NCI-H1105 (cell line): ENCODE results near the gene GINS2.

Source experiments
- DNase-seq: peaks from one replicate; lab custom pipeline; 2025; lab: John Stamatoyannopoulos, UW

GINS2 gene

DNA sequence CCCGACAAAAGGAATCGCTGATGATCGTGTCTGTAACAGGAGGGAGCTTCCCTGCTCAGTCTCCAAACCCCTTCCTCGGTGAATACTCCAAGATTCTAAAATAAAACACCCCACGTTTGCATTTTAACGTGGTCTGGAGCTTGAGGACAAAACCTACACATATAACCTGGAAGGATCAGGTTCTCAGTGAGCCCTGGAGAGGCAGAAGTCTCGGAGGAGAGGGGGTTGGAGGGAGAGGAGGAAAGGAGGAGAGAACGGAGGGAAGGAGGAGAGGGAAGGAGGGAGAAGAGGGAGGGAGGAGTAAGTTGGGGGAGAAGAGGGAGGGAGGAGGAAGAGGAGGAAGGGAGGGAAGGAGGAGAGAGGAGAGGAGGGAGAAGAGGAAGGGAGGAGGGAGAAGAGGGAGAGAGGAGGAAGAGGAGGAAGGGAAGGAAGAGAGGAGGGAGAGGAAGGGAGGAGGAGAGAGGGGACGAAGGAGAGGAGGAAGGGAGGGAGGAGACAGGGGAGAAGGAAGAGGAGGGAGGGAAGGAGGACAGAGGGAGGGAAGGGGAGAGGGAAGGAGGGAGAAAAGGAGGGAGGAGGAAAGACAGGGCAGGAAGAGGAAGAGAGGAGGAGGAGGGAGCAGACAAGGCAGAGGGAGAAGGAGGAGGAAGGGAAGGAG, 27.4 kb upstream of the GINS2 start:
- no peak for DNase-seq

DNA sequence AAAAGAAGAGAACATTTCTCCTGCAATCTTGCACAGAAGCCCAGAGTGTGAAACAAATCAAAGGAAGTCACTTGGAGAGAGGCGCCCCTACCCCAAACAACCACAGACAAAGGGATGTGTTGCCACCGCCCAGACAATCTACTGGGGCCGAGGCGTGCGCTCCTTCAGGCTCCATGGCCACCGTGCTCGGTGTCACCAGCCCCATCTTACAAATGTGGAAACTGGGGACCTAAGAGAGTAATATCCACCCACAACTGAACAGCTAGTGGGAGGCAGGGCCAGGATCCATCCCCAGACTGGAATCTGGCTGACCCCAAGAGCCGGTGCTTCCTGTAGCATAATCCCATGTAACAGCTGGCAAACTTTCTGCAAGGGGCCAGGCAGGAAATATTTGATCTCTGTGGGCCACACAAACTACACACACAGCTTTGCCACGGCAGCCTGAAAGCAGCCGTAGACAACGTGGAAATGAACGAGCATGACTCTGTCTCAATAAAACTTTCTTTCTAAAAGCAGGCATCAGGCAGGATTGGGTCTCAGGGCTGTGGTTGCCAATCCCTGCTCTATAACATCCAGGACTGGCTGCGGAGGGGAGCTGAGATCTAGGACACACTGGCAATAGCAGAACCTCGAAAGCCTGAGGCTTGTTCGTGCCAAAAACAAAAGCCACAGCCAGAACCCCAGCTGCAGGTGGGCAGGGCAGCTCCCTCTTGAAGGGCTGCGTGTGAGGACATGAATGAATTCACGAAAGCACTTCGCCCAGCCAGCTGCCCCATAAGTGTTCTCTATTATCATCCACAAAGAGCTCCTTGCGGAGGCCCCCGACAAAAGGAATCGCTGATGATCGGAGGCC, 26.6 kb upstream of the GINS2 start:
- DNase-seq, result peak; percentile 89

DNA sequence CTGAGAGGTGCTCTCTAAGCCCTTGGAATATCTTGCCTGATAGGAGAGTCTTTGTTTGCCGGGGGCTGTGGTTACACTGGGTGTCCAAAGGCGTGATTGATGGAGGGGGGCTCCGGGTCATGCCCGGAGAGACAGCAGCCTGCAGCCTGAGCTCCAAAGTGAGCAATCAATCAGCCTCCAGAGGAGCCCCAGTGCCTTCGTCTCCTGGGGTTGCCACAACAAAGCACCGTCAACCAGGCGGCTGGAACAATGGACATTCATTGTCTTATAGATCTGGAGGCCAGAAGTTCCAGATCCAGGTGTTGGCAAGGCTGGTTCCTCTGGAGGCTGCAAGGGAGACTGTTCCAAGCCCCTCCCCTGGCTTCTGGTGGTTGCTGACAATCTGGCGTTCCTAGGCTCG, 24.0 kb upstream of the GINS2 start:
- no peak for DNase-seq

DNA sequence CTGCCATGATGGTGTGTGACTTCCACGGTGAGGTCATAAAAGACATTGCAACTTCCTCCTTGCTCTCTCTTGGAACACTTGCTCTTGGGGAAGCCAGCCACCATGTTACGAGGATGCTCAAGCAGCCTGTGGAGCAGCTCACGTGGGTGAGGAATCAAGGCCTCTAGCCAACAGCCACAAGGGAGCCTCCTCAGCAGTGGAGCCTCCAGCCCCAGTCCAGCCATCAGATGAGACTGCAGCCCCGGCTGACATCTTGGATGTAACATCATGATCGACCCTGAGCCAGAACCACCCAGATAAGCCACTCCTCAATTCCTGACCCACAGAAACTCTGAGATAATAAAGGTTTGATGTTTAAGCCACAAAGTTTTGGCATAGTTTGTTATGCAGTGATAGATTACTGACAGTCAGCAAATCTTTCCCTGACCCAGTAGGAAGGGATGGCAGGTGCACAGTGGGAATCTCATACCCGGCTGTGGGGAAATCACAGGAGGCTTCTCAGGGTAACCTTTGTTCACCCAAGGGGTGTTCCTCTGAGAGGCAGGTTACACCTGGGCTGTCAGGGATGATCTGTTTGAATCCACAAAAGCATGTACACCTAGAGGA, 23.3 kb upstream of the GINS2 start:
- DNase-seq, result no peak

DNA sequence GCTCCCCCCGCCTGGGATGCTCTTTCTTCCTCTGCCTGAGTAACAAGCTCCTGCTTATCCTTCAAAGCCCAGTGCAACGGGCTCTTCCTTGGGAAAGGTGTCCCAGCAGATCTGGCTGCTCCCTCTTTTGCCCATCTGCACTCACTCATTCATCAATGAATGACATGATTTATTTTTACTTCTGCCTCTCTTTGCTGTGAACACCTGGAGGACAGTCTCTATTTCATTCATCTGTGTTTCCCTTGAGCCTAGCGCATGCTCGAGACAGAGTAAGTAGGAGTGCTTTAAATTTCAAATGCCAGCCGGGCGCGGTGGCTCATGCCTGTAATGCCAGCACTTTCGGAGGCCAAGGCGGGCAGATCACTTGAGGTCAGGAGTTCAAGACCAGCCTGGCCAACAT, 22.0 kb upstream of the GINS2 start:
- no peak for DNase-seq

DNA sequence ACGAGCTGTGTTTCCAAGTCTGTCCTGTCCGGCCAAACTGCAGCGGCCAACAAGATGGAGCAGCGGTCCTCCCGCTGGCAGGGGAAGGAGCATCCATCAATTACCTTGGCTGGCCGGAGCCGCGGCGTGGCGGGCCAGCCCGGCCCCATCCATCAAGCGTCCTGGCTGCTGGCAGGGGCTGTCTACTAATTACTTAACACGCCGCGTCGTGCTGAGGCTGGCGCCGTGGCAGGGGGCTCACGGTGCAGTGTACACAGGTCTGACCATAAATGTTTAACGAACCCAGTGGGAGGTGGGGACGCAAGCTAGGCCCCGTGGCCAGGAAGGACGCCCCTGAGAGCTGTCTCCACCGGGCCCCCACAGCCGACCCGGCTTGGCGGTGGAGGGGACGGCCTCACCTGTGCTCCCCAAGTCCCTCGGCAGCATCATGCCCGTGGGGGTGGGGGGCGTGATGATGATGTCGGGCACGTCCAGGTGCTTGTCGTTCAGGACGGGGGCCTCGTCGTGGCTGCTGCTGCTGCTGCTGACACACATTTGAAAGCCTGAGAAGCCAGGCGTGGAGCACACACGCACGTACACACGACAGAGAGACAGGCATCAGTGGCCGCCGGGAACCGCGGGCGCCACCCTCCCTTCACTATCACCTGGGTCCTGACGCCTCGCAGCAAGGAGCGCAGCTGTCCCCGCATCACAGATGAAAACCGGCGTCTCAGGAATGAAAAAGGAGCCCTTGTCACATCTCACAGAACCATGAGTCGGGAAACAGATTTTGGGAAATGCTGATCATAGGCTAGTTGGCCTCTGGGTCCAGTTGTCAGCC, 21.2 kb upstream of the GINS2 start:
- DNase-seq, result no peak

DNA sequence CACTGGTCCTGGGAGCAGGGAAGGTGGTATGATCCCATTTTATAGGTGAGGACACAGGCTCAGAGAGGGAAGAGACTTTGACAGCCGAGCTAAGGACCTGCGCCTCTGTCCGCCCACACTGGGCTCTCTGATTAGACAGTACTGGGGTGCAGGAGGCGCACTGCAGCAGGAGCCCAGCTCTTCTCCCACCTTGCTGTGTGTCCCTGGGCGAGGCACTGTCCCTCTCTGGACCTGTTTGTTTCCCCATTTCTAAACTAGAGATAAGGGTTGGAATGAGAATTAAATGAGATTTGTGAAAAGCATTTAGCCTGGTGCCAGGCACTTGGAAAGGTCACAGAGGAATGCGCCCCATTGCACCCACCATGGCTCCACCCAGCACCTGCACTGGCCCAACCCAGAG, 19.6 kb upstream of the GINS2 start:
- DNase-seq, result no peak

DNA sequence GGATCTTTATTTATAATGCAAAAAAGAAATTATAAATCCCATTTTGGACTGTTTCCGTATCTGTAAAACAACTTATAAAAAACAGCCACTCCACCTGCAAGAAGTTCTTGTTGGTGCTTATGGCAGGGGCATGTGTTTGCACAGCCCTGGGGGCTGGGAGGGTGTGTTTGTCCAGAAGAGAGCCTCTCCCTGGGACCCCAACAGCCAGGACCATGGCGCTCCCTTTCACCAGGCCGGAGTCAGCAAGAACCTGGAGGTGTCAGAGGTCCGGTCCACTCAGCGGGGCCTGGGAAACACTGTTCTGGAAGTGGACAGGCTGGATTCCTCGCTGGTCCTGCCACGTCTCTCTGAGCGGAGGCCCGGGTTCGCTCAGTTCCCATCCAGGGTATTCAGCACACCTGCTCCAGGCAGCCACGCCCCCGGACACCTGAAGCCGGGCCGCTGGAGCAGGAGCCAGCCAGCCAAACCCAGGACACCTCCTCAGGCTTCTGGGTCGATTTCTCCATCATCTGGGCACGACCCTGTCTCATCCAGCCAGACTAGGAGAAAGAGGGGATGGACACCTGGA, 18.9 kb upstream of the GINS2 start:
- DNase-seq, result no peak

DNA sequence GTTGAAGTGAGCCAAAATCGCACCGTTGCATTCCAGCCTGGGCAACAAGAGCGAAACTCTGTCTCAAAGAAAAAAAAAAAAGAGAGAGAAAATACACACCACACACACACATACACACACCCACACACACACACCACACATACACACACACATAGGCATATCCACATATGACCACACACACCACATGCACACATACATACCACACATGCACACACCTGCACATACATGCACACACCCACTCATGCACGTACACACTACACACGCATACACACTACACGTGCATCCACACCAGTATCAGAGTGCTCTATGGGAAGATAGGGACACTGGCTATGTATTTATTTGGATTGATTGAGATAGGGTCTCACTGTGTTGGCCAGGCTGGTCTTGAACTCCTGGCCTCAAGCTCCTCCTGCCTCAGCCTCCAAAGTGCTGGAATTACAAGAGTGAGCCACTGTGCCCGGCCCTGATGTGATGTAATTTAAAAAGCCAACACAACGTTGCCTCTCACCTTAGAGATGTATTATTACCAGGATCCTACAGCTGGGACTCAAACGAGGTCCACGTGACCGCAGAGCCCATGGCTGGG, 17.8 kb upstream of the GINS2 start:
- no peak for DNase-seq

DNA sequence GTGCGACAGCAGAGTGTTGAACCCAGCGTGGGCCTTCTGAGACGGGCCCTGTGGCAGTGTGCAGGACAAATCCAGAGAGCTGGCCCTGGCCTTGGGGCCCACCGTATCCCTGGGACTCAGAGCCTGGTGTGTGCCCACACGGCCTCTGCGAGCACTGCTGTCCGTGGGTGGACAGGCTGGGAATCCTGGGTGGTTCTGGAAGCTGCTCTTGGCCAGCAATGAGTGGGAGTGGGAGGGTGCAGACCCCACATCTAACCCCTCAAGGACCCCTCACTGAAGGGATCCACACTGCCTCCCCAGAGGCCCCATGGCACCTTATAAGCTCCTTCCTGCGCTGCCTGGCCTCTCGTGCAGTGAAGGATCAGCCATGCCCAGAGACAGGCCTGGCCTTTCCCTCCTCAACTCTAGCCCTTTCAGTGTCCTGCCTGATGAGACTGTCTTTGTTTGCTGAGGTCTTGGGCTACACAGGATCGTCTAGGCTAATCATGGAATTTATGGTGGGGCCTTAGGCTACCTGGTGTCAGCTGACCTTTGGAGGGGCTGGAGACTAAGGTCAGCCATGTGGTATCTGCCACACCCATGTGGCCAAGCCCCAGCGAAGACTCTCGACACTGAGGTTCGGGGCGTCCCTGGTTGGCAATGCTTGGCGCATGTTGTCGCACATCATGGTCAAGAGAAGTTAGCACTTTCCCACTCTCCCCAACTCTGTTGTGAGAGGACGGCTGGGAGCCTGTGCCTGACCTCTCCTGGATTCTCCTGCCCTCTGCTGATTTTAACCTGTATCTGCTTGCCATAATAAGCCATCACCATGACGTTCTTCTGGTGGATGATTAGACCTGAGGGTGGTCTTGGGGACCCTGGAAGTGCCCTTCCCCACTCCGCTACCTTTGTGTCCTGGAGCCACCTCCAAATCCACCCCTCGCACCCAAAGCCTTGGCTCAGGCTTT, 16.4 kb upstream of the GINS2 start:
- no peak for DNase-seq

DNA sequence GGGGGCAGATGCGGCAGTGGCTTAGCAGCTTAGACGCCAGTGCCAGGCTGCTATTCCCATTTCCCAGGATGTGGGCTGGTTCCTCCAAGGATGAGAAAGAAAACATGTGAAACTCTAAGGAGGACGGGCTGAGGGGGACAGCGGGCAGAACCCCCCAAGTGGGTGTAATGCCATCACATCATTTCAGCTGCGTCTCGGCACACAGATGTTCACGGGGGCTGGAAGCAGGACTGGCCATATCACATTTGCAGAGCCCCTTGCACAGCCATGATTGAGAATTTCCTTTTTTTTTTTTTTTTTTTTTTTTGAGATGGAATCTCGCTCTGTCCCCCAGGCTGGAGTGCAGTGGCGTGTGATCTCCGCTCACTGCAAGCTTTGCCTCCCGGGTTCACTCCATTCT, 15.3 kb upstream of the GINS2 start:
- no peak for DNase-seq

DNA sequence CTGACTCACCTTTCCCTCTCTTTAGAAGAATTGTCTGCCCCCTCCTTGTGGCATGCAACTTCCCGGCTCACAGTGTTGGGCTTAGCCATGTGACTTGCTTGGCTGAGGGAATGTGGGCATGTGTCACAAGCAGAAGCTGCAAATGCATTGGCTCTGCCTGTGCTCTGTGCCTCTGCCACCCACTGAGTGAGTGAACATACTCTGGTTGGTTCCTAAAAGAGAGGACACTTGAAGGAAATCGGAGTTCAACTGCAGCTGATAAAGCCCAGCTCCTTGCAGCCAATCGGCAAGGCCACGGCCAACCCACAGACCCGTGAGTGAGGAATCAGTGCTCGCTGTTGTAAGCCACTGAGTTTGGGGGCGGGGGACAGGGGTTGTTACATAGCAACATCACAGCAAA, 10.9 kb upstream of the GINS2 start:
- DNase-seq, result no peak

DNA sequence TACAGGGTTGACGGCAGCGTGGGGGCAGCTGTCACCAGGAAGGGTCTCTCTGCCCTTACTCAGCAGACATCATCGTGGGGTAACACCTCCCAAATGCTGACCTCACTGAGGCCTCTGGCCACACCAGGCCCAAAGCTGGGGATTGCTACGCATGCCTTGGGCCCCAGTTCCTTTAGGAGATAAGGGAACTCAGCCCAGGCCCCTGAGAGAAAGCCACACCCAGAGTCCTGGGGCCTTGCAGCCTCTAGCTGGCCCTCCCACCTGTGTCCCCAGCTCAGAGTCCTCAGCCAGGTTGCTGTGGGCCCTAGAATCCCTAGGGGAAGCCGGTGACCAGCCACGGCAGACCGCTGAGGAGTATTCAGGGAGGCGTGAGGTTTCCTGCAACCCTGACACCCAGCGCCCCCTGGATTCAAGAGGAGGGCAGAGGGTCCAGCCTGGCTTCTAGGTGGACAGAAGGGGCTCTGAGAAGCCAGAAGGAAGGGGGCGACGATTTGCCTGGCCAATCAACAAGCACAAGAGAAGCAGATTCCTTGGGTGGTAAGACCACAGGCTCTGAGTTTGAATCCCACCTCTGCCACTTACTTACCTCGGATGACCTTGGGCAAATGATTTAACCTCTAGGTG, 10.3 kb upstream of the GINS2 start:
- no peak for DNase-seq

DNA sequence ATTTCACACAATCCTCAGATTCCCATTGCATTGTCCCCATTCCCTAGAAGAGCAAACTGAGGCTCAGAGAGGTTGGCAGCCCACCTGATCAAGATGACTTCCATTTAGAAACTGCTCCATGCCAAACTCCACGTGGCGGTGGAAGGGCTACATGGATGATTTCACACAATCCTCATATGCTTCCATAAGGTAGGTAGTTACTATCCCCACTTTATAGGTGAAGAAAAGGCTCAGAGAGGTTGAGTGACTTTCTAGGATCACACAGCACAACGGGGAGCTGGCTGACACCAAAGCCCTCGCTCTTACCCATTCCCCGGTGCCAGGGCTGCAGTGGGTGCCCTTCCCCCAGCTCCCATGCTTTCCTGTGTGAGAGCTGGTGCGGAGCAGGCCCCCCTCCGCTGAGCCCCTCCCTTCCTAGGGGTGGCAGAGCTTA, 9.7 kb upstream of the GINS2 start:
- DNase-seq, result no peak

DNA sequence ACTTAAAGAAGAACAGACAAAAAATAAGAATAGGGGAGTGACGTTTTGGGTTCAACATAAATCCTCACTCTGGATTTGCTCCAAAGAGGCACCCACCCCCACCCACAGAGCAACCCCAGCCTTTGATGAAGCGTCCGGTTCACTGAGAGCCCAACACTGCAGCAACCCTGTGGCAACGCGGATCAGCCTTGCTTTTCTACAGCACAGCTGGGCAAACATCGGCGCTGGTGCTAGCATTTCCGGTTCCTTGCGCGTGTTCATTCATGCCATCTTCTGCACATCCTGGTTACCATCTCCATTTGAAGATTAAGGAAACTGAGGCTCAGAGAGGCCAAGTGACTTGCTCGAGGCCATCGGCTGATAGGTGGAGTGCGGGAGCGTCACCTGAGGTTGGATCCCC, 8.7 kb upstream of the GINS2 start:
- no peak for DNase-seq

DNA sequence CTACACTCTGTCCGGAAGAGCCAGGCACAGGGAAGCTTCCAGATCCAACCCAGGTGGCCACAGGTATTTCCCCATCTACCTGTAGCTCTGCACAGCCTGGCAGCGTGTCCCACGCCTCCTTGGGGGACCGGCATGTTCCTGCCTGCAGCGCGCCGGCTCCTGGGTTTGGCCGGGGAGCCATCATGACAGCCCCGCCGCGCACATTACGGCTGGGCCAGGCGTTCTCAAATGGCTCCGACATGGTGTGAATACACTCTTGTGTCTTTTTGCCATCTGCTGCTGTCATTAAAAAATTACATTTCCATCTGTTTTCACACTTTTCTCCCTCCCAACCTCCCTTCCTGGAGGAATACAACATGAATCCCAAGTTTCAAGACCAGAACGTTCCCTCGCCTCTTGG, 8.0 kb upstream of the GINS2 start:
- DNase-seq, result no peak

DNA sequence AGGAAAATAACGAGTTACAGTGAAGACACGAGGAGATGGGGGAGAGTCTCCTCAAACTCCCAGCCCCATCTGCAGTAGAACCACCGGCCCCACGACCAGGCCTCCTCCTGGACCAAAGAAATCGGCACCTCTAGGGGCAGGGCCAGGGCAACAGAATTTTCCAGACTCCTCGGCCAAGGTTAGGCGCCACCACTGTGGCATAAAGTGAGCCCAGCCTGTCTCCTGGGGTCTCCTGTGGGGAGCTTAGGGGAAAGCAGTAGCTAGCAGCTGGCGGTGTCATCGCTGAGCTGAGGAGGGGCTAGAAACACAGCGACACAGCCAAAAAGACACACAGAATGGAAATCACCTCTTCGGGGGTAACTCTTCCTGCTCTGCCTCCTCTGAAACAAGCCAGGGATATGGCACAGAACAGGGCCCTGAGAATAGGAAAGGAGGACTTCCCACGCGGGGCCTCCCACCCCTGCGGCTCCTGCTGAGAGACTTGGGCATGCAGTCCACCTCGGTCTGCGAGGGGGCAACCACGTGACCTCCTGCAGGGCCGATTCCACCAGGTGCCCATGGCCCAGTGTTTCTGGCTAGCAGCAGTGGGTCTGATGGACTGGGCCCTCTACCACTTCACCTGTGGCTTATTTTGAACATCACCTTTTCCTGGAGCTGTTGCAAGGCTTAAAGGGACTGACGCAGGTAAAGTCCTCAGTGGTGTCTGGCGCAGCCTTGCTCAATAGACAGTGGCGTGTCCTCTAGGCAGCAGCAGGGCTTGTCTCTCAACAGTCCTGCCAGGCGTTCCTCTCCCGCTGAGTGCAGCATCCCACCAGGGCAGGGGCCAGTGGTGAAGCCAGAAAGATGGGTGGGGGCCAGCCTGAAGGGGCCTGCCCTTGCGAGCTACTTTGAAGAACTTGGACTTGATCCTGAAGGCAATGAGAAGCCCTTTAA, 6.7 kb upstream of the GINS2 start:
- no peak for DNase-seq

DNA sequence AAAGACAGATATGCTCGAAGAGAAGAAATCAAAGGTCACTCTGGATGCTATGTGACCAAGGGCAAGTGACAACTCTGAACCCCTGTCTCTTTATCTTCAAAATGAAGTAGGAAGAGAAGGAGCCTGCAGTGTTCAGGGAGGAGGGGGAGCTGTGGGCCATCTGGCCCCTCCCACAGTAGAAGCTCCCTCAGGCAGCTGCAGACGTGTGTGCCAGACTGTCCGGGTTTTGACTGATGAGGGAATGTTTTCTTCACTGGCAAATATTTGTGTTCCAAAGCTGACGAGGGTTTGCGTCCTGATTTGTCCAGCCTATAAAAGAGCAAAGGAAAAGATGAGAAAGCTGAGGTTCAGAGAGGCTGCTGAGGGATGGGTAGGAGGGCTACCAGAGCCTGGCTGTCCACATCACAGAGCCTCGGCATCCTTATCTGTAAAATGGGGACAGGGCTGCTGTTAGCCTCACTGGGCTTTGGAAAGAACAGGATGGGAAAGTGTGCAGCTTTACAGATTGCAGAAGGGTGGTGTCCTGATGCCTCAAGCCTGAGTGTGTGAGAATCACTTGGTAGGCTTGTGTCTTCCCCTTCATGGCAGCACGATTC, 1.8 kb upstream of the GINS2 start:
- DNase-seq, result no peak

DNA sequence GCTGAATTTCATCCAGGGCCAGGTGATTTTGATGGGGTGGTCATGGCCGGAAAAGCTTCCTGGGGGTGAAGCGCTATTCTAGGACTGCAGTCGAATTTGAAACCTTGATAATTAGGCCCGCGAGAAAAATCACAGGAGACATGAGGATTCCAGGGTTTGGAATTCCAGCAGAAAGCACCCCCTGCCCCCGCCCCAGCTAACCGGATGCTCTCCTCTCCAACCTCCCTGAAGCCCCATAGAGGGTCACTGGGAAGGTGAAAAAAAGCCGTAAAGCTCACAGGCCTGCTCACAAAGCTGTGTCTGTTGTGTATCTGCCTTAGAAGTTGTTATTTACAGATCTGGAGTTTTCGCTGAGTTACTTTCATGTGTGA, 1.2 kb upstream of the GINS2 start:
- no peak for DNase-seq
